B cell (primary cell): Measurements from ENCODE around the gene TTC34. TPM values are rescaled to one million over a fixed set of nuclear protein-coding genes. Genes with fewer than 3 reads are reported as not detected.
A peak's percentile ranks its signal among the peaks of the same experiment; 100 is the strongest.

Source experiments
- ATAC-seq: fragments of 200-7000 bp; cut with Tn5 transposase; one replicate; pipeline ENCODE4 v1.10.0; 2021; ENCODE audit warnings: low read depth, mild to moderate bottlenecking, moderate number of reproducible peaks, moderate library complexity
- CTCF ChIA-PET: fragments of 350-600 bp; sonication (Branson Sonifier 250); formaldehyde crosslinking; loops from one replicate; lab custom pipeline; 2021; ENCODE audit warnings: antibody characterized with exemption, inconsistent platforms; lab: Charles Lee
- POLR2A ChIA-PET: fragments of 350-600 bp; sonication (Branson Sonifier 250); formaldehyde crosslinking; loops from one replicate; lab custom pipeline; 2021; ENCODE audit warnings: antibody characterized with exemption; lab: Charles Lee
- DNase-seq: peaks from one replicate; pipeline ENCODE4 v3.0.0; 2013
- H2AFZ ChIP-seq: 2 replicates; pipeline ENCODE4 v1.6.1; 2012; ENCODE audit warnings: mild to moderate bottlenecking, low read depth, low read length; ENCODE audit not compliant: insufficient read depth, poor library complexity, severe bottlenecking
- H3K27ac ChIP-seq, 2 donors: 1 replicate in 1 of 2; 2 replicates in 1 of 2; pipeline ENCODE4 v1.5.1; 2012 to 2013; ENCODE audit warnings: low read length in 2 of 2, mild to moderate bottlenecking in 2 of 2, moderate library complexity in 1 of 2
- H3K27me3 ChIP-seq, 4 experiments: fragments of 200-600 bp in 1 of 4; sonication (generic) in 1 of 4; replicated peaks in 1 of 4; 1 replicate in 2 of 4; 2 replicates in 2 of 4; pipeline versions ENCODE4 v1.6.1 to v1.7.0; 2013 to 2016; ENCODE audit warnings: low read length in 3 of 4, mild to moderate bottlenecking in 2 of 4, mixed read lengths in 1 of 4, moderate library complexity in 1 of 4; ENCODE audit not compliant: insufficient read depth in 4 of 4, control insufficient read depth in 3 of 4; ENCODE audit errors: control extremely low read depth in 1 of 4
- H3K36me3 ChIP-seq, 2 experiments: replicated peaks in 1 of 2; 1 replicate in 1 of 2; 2 replicates in 1 of 2; pipeline versions ENCODE4 v1.6.1 to v1.7.1; 2013; ENCODE audit warnings: low read length in 1 of 2; ENCODE audit not compliant: insufficient read depth in 2 of 2, control insufficient read depth in 1 of 2; ENCODE audit errors: control extremely low read depth in 1 of 2, extremely low read depth in 1 of 2
- H3K4me1 ChIP-seq, 2 donors: fragments of 200-600 bp in 1 of 2; sonication (generic) in 1 of 2; 1 replicate in 1 of 2; 2 replicates in 1 of 2; pipeline versions ENCODE4 v1.5.1 to v1.6.1; 2013 to 2017; ENCODE audit warnings: low read length in 2 of 2; ENCODE audit not compliant: control insufficient read depth in 2 of 2, insufficient read depth in 2 of 2
- H3K4me2 ChIP-seq: replicated peaks from 2 replicates; pipeline ENCODE3; 2012; ENCODE audit warnings: mild to moderate bottlenecking, low read depth, low read length; ENCODE audit not compliant: poor library complexity, severe bottlenecking
- H3K4me3 ChIP-seq, 5 experiments: fragments of 200-600 bp in 1 of 5; sonication (generic) in 1 of 5; 1 replicate in 3 of 5; 2 replicates in 2 of 5; pipeline versions ENCODE4 v1.5.1 to v1.7.0; 2011 to 2016; ENCODE audit warnings: low read length in 4 of 5, mild to moderate bottlenecking in 4 of 5, low read depth in 2 of 5, control low read depth in 1 of 5, moderate library complexity in 1 of 5; ENCODE audit not compliant: insufficient read depth in 1 of 5; ENCODE audit errors: control extremely low read depth in 1 of 5, extremely low read depth in 1 of 5
- H3K79me2 ChIP-seq: fragments of 200-600 bp; sonication (generic); one replicate; pipeline ENCODE4 v1.6.0; 2016; ENCODE audit warnings: low read length; ENCODE audit not compliant: control insufficient read depth, insufficient read depth
- H3K9ac ChIP-seq: fragments of 200-600 bp; sonication (generic); 2 replicates; pipeline ENCODE4 v1.6.1; 2017; ENCODE audit warnings: mild to moderate bottlenecking, low read length, moderate library complexity
- H3K9me3 ChIP-seq, 3 donors: one replicate each; pipeline versions ENCODE4 v1.6.1 to v1.7.1; 2013; ENCODE audit warnings: low read length in 2 of 3; ENCODE audit not compliant: control insufficient read depth in 2 of 3, insufficient read depth in 1 of 3; ENCODE audit errors: control extremely low read depth in 1 of 3
- H4K20me1 ChIP-seq: 2 replicates; pipeline ENCODE4 v1.6.0; 2012; ENCODE audit warnings: mild to moderate bottlenecking, low read length; ENCODE audit not compliant: insufficient read depth, control insufficient read depth, poor library complexity, severe bottlenecking
- H3K27ac Mint-ChIP-seq: one replicate; pipeline ENCODE4 v1.8.0; 2021; ENCODE audit warnings: mixed read lengths
- H3K27me3 Mint-ChIP-seq: one replicate; pipeline ENCODE4 v1.8.0; 2021; ENCODE audit warnings: mixed read lengths
- H3K4me1 Mint-ChIP-seq: one replicate; pipeline ENCODE4 v1.8.0; 2021; ENCODE audit warnings: mixed read lengths
- H3K4me3 Mint-ChIP-seq: one replicate; pipeline ENCODE4 v1.8.0; 2021; ENCODE audit warnings: mixed read lengths
- H3K9me3 Mint-ChIP-seq: one replicate; pipeline ENCODE4 v1.8.0; 2022; ENCODE audit warnings: mixed read lengths; ENCODE audit not compliant: insufficient read depth
- CTCF ChIP-seq: fragments of 200-600 bp; IDR thresholded peaks from one replicate; pipeline ENCODE4 v1.8.0; 2022; ENCODE audit warnings: antibody characterized with exemption, mild to moderate bottlenecking
- EZH2 ChIP-seq: IDR thresholded peaks from 2 replicates; pipeline ENCODE4 v1.6.1; 2012; ENCODE audit warnings: borderline replicate concordance, low read depth, mild to moderate bottlenecking, moderate library complexity, low read length; ENCODE audit not compliant: insufficient read depth, poor library complexity, severe bottlenecking
- WGBS: methylation state at CpG from one replicate; pipeline ENCODE4 v1.1.5; 2013; ENCODE audit warnings: missing lambda C conversion rate; ENCODE audit not compliant: insufficient coverage; 5-methylcytosine and 5-hydroxymethylcytosine counted together
- intact Hi-C: fragments of 100-400 bp; cut with micrococcal nuclease; formaldehyde crosslinking; loops from one replicate; pipeline ENCODE4 v1.10.0; 2022
- polyA plus RNA-seq: library from polyadenylated mRNA; depleted of rRNA; stranded (reverse); fragments of >200 nt; gene quantifications from 2 replicates; pipeline ENCODE4 v1.2.3, GENCODE V29; 2012
- total RNA-seq, 2 donors: library from RNA; stranded (reverse); fragments of 120-200 nt in 1 of 2; gene quantifications; 1 replicate in 1 of 2; 2 replicates in 1 of 2; pipeline versions ENCODE4 v1.2.3 to v1.2.4, GENCODE V29; 2013 to 2022

Gene TTC34
- total and polyA plus RNA-seq, 2 donors (not counting 1 experiment from before 2014, with no cell fraction given): 2.1 to 8.1 TPM

DNA sequence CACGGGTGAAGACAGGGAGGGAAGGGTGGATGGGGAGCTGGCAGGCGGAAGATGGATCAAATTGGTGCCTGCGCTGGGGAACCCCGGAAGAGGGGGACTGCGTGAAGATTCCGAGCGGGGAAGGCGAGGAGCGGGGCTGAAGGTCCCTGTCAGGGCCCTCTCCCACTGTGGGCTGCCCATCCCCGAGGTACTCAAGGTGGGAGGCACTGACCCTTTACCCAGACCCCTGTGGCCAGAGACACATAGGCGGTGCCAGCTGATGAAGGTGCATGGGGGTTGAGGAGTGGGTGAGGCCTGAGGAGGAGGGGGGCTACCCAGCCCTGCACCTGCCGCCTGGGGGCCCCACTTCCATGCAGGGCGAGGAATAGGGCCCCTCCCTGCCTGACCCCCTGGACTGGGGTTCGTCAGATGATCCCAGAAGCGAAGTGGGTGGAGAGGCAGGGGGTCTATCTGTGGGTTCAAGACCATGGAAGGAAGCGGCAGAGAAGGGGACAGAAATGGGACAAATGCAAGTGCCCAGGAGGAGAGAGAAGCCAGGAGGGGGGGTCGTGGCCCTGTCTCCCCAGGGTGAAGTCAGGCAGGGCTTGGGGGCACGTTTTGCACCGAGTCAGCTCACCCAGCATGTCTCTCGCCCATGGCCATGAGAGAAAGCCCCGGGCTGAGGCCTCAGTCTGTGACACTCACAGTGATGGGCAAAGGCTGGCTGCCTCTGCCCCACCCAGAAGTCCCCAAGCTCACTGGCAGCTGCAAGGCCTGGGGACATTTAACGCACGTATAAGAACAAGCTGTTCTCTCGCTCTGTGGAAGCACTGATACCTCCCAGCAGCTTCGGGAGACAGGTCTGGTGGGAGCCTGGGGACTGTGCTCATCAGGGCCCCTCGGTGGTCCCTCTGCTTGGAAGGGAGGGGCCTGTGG is 161.6 kb downstream of the TTC34 start:
- Histone ChIP-seq H4K20me1 (peaks cover 13% of the 10 kb centered on the region), H3K27me3 (peaks cover 0 to 3% (median 0%) of the 10 kb centered on the region in 4 experiments), H3K79me2 (peaks cover 15% of the 10 kb centered on the region), H3K4me2 (no peak overlapping the region), H3K36me3 (no peaks in the 10 kb centered on the region), H3K4me3 (no peak overlapping the region), H3K27ac (no peak overlapping the region), H3K9ac (no peak overlapping the region), H2AFZ (no peak overlapping the region), H3K4me1 (peaks cover 13 to 17% of the 10 kb centered on the region in 2 donors), H3K9me3 (peaks cover 0 to 26% (median 10%) of the 10 kb centered on the region in 3 donors)
- peak overlapping the region; percentile 13 for H3K4me3 Mint-ChIP-seq
- no peaks in the 10 kb centered on the region for H3K9me3 Mint-ChIP-seq
- ATAC-seq: no peak
- TF ChIP-seq EZH2: no peak
- TF ChIP-seq CTCF: no peak
- no peak for DNase-seq
- H3K4me1 Mint-ChIP-seq: peaks cover 12% of the 10 kb centered on the region
- no peaks in the 10 kb centered on the region for H3K27me3 Mint-ChIP-seq
- intact Hi-C loops: loop anchor here (10.0 kb wide), 2 partner anchors 445 to 985 kb away; partner anchors contain the start of genes FAAP20 and TPRG1L
- no peak overlapping the region for H3K27ac Mint-ChIP-seq
- POLR2A ChIA-PET: interaction anchor here (1.6 kb wide), 1 partner anchor 84 kb away, joined by 5 read pairs; the partner anchor contains the start of gene TNFRSF14
- WGBS: 85% methylated on average over 24 of the region's 26 CpGs
- CTCF ChIA-PET: interaction anchor here (1.0 to 1.1 kb wide), 2 partner anchors 53 to 85 kb away, joined by 4 read pairs; no protein-coding TSS in a partner anchor

DNA sequence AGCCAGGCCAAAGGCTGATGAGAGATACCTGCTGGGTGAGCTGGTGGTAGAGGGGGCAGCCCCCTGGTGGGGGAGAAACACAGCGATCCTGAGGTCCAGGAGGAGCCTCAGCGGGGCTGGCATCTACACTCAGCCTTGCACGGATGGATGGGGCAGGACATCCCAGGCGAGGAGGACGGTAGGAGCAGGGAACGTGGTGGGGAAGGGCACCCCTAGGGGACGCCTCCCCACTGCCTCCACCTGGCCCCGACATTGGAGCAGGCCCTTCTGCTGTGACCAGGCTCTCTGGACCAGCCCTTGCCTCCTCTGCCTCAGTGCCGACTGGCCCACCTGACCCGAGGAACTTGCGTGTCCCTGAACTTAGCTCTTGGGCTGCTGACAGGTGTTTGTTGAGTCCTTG is 162.3 kb downstream of the TTC34 start:
- Histone ChIP-seq H4K20me1 (peaks cover 13% of the 10 kb centered on the region), H3K36me3 (no peaks in the 10 kb centered on the region), H3K27ac (no peak overlapping the region), H3K9me3 (peaks cover 0 to 26% (median 10%) of the 10 kb centered on the region in 3 donors), H3K27me3 (peaks cover 0 to 3% (median 1%) of the 10 kb centered on the region in 4 experiments), H3K79me2 (peaks cover 15% of the 10 kb centered on the region), H2AFZ (no peak overlapping the region), H3K9ac (no peak overlapping the region), H3K4me2 (no peak overlapping the region), H3K4me1 (peaks cover 13 to 17% of the 10 kb centered on the region in 2 donors), H3K4me3 (no peak overlapping the region)
- no peak overlapping the region for H3K4me3 Mint-ChIP-seq
- 72% methylated on average over 11 of the region's 11 CpGs for WGBS
- no peak for ATAC-seq
- no peaks in the 10 kb centered on the region for H3K9me3 Mint-ChIP-seq
- ChIA-PET CTCF (no interaction called here), POLR2A (no interaction called here)
- no peaks in the 10 kb centered on the region for H3K27me3 Mint-ChIP-seq
- peaks cover 12% of the 10 kb centered on the region for H3K4me1 Mint-ChIP-seq
- TF ChIP-seq CTCF (no peak), EZH2 (no peak)
- H3K27ac Mint-ChIP-seq: no peak overlapping the region
- no peak for DNase-seq
- intact Hi-C loops: no loop called here
